Activated T-cell treated with anti-CD3 and anti-CD28 coated beads, Interleukin-2, amount 50 U/mL, for 24 hours (primary cell): ENCODE results near the gene CNTNAP2.
"Not testable (repeated sequence)": the region's sequence is repeated elsewhere in the genome, so short reads cannot be mapped to it uniquely, and the experiment has no call there.

Experiments
- DNase-seq: peaks from one replicate; pipeline ENCODE4 v3.0.0-alpha.2; 2020
- H3K27ac Mint-ChIP-seq: 2 replicates; pipeline ENCODE4 v1.8.0; 2020; ENCODE audit warnings: mild to moderate bottlenecking, mixed read lengths
- H3K27me3 Mint-ChIP-seq: 2 replicates; pipeline ENCODE4 v1.8.0; 2020; ENCODE audit warnings: mixed read lengths
- H3K36me3 Mint-ChIP-seq: 2 replicates; pipeline ENCODE4 v1.8.0; 2020; ENCODE audit warnings: low read depth, mixed read lengths
- H3K4me1 Mint-ChIP-seq: 2 replicates; pipeline ENCODE4 v1.8.0; 2020; ENCODE audit warnings: low read depth, mixed read lengths
- H3K4me3 Mint-ChIP-seq: 2 replicates; pipeline ENCODE4 v1.8.0; 2020; ENCODE audit warnings: mild to moderate bottlenecking, moderate library complexity, mixed read lengths
- H3K9me3 Mint-ChIP-seq: 2 replicates; pipeline ENCODE4 v1.8.0; 2020; ENCODE audit warnings: mixed read lengths

Gene CNTNAP2

GRCh38 chr7:146126767-146127509, 10.3 kb downstream of the CNTNAP2 start:
- Mint-ChIP-seq H3K4me1 (no peaks in the 10 kb centered on the region), H3K27ac (no peak overlapping the region), H3K36me3 (no peaks in the 10 kb centered on the region), H3K4me3 (no peak overlapping the region), H3K27me3 (no peaks in the 10 kb centered on the region), H3K9me3 (peaks cover 3% of the 10 kb centered on the region)
- no peak for DNase-seq

- Mint-ChIP-seq H3K36me3 (no peaks in the 10 kb centered on the region), H3K4me1 (no peaks in the 10 kb centered on the region), H3K4me3 (no peak overlapping the region), H3K27ac (no peak overlapping the region), H3K27me3 (no peaks in the 10 kb centered on the region), H3K9me3 (peaks cover 5% of the 10 kb centered on the region)
- no peak for DNase-seq
Measured at GRCh38 chr7:146129296-146129695, 12.7 kb downstream of the CNTNAP2 start.

GRCh38 chr7:146129997-146130396, 13.4 kb downstream of the CNTNAP2 start:
- Mint-ChIP-seq H3K9me3 (peaks cover 5% of the 10 kb centered on the region), H3K36me3 (no peaks in the 10 kb centered on the region), H3K27ac (no peak overlapping the region), H3K4me3 (no peak overlapping the region), H3K27me3 (no peaks in the 10 kb centered on the region), H3K4me1 (no peaks in the 10 kb centered on the region)
- no peak for DNase-seq

- DNase-seq: no peak
- Mint-ChIP-seq H3K4me3 (no peak overlapping the region), H3K9me3 (peaks cover 9% of the 10 kb centered on the region), H3K36me3 (no peaks in the 10 kb centered on the region), H3K4me1 (no peaks in the 10 kb centered on the region), H3K27ac (no peak overlapping the region), H3K27me3 (no peaks in the 10 kb centered on the region)
Measured at GRCh38 chr7:146131701-146132100, 15.1 kb downstream of the CNTNAP2 start.

GRCh38 chr7:146136357-146136875, 19.8 kb downstream of the CNTNAP2 start:
- no peak overlapping the region for H3K4me3 Mint-ChIP-seq
- H3K36me3 Mint-ChIP-seq: no peaks in the 10 kb centered on the region
- peaks cover 11% of the 10 kb centered on the region for H3K9me3 Mint-ChIP-seq
- DNase-seq: no peak
- no peak overlapping the region for H3K27ac Mint-ChIP-seq
- H3K4me1 Mint-ChIP-seq: no peaks in the 10 kb centered on the region
- H3K27me3 Mint-ChIP-seq: no peaks in the 10 kb centered on the region

GRCh38 chr7:146138926-146139325, 22.3 kb downstream of the CNTNAP2 start:
- H3K36me3 Mint-ChIP-seq: no peaks in the 10 kb centered on the region

GRCh38 chr7:146146831-146147486, 30.4 kb downstream of the CNTNAP2 start:
- H3K27me3 Mint-ChIP-seq: no peaks in the 10 kb centered on the region
- DNase-seq: no peak
- no peak overlapping the region for H3K27ac Mint-ChIP-seq
- H3K9me3 Mint-ChIP-seq: peaks cover 3% of the 10 kb centered on the region
- no peaks in the 10 kb centered on the region for H3K36me3 Mint-ChIP-seq
- H3K4me1 Mint-ChIP-seq: no peaks in the 10 kb centered on the region
- H3K4me3 Mint-ChIP-seq: no peak overlapping the region

More at GRCh38 chr7:146138926-146139325, 22.3 kb downstream of the CNTNAP2 start:
- H3K27me3 Mint-ChIP-seq: no peaks in the 10 kb centered on the region
- no peaks in the 10 kb centered on the region for H3K4me1 Mint-ChIP-seq
- no peak for DNase-seq
- no peak overlapping the region for H3K27ac Mint-ChIP-seq
- peaks cover 7% of the 10 kb centered on the region for H3K9me3 Mint-ChIP-seq
- H3K4me3 Mint-ChIP-seq: no peak overlapping the region

GRCh38 chr7:146150153-146150552, 33.6 kb downstream of the CNTNAP2 start:
- no peaks in the 10 kb centered on the region for H3K27me3 Mint-ChIP-seq
- no peak for DNase-seq
- H3K4me1 Mint-ChIP-seq: no peaks in the 10 kb centered on the region
- H3K36me3 Mint-ChIP-seq: no peaks in the 10 kb centered on the region
- H3K27ac Mint-ChIP-seq: no peak overlapping the region
- H3K4me3 Mint-ChIP-seq: no peak overlapping the region
- H3K9me3 Mint-ChIP-seq: peaks cover 4% of the 10 kb centered on the region

GRCh38 chr7:146172112-146172511, 55.5 kb downstream of the CNTNAP2 start:
- no peak for DNase-seq
- Mint-ChIP-seq H3K36me3 (no peaks in the 10 kb centered on the region), H3K4me3 (no peak overlapping the region), H3K4me1 (no peaks in the 10 kb centered on the region), H3K27ac (no peak overlapping the region), H3K9me3 (peaks cover 6% of the 10 kb centered on the region), H3K27me3 (no peaks in the 10 kb centered on the region)

GRCh38 chr7:146175716-146176115, 59.1 kb downstream of the CNTNAP2 start:
- H3K27me3 Mint-ChIP-seq: no peaks in the 10 kb centered on the region
- H3K36me3 Mint-ChIP-seq: no peaks in the 10 kb centered on the region
- H3K27ac Mint-ChIP-seq: no peak overlapping the region
- H3K4me3 Mint-ChIP-seq: no peak overlapping the region
- no peak for DNase-seq
- H3K4me1 Mint-ChIP-seq: no peaks in the 10 kb centered on the region
- peaks cover 2% of the 10 kb centered on the region for H3K9me3 Mint-ChIP-seq

GRCh38 chr7:146176860-146177259, 60.3 kb downstream of the CNTNAP2 start:
- no peaks in the 10 kb centered on the region for H3K4me1 Mint-ChIP-seq
- H3K27ac Mint-ChIP-seq: no peak overlapping the region
- no peaks in the 10 kb centered on the region for H3K27me3 Mint-ChIP-seq
- DNase-seq: no peak
- H3K9me3 Mint-ChIP-seq: peaks cover 2% of the 10 kb centered on the region
- H3K36me3 Mint-ChIP-seq: no peaks in the 10 kb centered on the region
- no peak overlapping the region for H3K4me3 Mint-ChIP-seq

- Mint-ChIP-seq H3K27ac (no peak overlapping the region), H3K4me1 (no peaks in the 10 kb centered on the region), H3K4me3 (no peak overlapping the region), H3K9me3 (peaks cover 2% of the 10 kb centered on the region), H3K36me3 (no peaks in the 10 kb centered on the region), H3K27me3 (no peaks in the 10 kb centered on the region)
- DNase-seq: no peak
Measured at GRCh38 chr7:146177301-146177700, 60.7 kb downstream of the CNTNAP2 start.

GRCh38 chr7:146185844-146186243, 69.2 kb downstream of the CNTNAP2 start:
- DNase-seq: no peak
- Mint-ChIP-seq H3K36me3 (no peaks in the 10 kb centered on the region), H3K27me3 (no peaks in the 10 kb centered on the region), H3K27ac (no peak overlapping the region), H3K4me3 (no peak overlapping the region), H3K4me1 (no peaks in the 10 kb centered on the region), H3K9me3 (peaks cover 17% of the 10 kb centered on the region)

GRCh38 chr7:146191428-146191827, 74.8 kb downstream of the CNTNAP2 start:
- peaks cover 47% of the 10 kb centered on the region for H3K9me3 Mint-ChIP-seq
- H3K27me3 Mint-ChIP-seq, H3K36me3 Mint-ChIP-seq, H3K4me3 Mint-ChIP-seq, H3K27ac Mint-ChIP-seq, H3K4me1 Mint-ChIP-seq, DNase-seq: not testable (repeated sequence)

GRCh38 chr7:146201945-146202344, 85.3 kb downstream of the CNTNAP2 start:
- Mint-ChIP-seq H3K27ac (no peak overlapping the region), H3K36me3 (no peaks in the 10 kb centered on the region), H3K4me3 (no peak overlapping the region), H3K4me1 (no peaks in the 10 kb centered on the region), H3K9me3 (no peaks in the 10 kb centered on the region), H3K27me3 (no peaks in the 10 kb centered on the region)
- no peak for DNase-seq
